HG03064 (cell line): Measurements from ENCODE around the gene EIF4G1.

Experiments
- ATAC-seq: cut with Tn5 transposase; IDR thresholded peaks from one replicate; pipeline ENCODE4 v1.9.1; 2021; ENCODE audit warnings: low read depth; ENCODE audit not compliant: unreplicated experiment

The EIF4G1 gene

GRCh38 chr3:184361932-184362667 lies 47.7 kb downstream of the EIF4G1 start:
- ATAC-seq, result no peak

DNA sequence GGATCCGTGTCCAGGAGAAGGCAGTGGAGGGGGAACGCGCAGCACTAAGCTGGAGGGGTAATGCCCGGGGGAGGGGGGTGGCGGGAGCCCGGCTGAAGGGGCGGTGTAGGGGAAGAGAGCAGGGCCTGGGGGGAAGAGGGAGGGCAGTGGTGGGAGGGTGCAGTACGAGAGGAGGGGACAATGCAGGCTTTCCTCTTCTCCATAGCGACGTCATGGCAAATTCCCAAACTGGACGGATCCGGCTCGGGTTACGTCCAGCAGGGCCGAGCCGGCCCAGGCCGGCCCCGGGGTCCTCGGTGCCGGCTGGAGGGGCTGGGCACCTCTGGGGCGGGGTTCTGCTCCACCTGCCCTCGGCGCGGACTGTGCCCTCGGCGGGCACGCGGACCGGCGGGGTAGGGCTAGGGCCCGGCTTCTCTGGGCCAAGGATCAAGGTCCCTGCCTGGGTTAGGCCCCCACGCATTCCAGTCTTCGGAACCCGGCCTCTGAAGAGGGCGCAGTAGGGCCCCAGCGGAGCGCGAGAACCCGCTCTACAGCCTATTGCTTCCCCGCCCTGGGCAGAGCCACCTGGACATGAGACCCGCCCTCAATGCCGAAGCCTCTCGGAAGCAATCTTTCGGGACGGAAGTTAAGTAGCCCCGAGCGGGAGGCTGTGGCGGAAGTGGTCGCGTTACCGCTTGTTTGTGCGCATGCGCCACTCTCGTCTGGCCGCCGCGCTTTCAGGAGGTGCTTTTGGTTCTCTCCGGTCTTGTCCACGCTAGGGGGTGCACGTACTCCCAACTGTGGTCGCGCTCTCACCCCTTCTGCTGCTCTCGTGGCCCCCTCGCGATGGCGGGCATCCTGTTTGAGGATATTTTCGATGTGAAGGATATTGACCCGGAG lies 48.5 kb downstream of the EIF4G1 start:
- peak; percentile 87 for ATAC-seq

DNA sequence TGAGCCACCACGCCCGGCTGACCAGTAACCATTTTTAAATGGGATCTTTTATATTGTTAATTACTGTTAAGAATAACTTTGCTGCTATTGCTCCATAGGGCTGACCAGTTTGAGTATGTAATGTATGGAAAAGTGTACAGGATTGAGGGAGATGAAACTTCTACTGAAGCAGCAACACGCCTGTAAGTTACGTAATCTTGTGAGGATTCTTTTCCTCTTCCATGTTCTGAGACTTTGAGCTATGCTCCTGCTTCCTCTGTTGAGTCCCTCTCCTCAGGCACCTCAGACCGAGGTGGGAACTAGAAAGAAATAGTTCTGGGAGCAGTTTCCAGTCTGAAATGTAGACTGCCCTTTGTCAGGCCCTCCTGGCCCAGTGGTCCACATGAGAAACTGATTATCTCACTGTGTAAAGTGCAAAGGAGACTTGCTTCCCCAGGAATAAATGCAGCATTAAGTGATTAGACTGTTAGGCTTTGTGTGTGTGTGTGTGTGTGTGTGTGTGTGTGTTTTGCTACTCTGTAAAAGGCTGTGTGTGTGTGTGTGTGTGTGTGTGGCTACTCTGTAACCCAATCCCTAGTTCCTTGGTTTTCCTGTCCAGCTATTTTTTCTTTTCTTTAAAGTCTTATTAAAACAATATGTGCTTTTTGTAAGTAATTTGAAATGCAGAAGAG lies 52.3 kb downstream of the EIF4G1 start:
- no peak for ATAC-seq

DNA sequence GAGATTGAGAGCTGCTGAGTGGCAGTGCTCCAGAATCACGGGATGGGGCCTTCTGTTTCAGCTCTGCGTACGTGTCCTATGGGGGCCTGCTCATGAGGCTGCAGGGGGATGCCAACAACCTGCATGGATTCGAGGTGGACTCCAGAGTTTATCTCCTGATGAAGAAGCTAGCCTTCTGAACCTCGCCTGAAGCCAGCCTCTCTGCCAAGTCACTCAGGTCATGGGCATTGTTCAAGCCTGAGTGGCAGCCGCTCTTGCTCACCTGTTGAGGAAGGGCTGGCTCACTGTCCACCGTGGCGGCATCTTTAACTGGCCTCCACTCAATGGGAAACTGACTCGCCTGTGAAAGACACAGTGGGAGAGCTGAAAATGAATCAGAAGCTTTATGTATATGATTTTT lies 53.7 kb downstream of the EIF4G1 start:
- no peak for ATAC-seq

DNA sequence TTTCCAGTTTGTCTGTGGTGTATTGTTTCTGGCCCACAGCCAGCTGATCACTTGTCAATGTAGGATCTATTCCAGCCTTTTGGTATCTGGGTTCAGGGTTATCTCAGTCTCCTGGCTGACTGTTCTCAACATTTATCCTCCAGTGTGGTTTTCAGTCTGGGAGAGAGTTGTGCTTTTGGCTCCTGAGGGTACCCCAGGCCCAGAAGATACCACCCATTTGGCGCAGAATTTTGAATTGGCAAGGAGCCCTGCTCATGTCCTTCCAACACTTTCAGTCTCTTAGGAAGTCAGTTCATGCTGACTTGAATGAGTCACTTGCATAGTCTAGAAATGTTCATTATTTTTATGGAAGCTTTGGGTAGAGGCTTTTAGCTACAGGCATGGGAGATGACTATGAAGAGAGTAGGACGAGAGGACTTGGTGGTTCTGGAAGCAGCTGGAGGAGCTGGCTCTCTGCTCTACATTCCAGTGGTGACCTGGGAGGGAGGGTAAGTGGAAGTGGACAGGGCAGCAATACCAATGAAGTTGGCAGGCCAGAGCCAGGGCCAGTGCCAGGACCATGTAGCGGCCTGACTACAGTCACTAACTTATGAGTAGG lies 54.3 kb downstream of the EIF4G1 start:
- no peak for ATAC-seq

DNA sequence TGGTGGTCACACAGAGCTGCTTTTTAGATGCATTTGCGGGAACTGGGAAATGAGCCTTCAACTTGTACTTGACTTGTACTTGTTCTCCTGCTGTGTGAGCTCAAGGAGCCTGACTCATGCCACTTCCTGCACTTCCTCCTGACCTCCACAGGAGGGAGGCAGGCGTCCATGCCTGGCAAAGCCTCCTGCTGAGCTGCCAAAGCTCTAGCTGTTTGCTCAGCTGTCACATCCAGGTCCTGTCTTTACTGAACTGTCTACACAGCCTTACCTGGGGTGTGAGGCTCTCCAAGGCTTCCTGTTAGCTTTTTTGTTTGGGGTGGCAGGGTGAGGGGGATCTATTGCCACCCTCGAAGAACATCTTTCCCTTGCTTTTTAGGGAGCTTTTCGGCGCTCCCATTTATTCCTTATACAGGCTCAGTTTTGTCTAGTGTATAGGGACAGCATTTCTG lies 57.2 kb downstream of the EIF4G1 start:
- no peak for ATAC-seq

DNA sequence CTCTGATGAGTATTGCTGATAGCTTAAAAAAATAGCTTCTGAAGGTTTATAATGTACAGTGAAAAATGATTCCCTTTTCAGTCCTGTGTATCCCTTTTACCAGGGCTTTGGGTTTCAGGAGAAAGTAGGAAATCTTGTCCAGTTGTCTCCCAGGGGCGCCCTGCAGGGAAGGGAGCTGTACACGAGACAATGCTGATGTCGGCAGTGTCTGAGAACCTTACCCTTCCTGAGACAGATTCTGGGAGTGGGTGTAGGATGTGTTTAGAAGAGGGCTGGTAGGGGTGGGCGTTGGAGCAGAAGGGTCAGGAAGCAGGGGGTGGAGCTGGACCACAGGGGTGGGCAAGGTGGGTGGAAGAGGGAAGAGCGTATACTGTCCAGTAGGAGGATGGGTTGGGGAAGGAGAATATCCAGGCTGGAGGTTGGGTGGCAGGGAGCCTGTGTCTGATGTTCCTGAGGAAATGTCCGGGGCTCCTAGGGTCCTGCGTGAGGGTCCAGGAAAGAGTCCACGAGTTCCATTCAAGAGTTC lies 58.0 kb downstream of the EIF4G1 start:
- no peak for ATAC-seq

- ATAC-seq, result no peak
These were observed 58.5 kb downstream of the EIF4G1 start for GRCh38 chr3:184372911-184373310.

- no peak for ATAC-seq
These were observed 59.0 kb downstream of the EIF4G1 start for GRCh38 chr3:184373422-184373821.

- ATAC-seq, result no peak
These were observed 61.5 kb downstream of the EIF4G1 start for GRCh38 chr3:184375747-184376461.

GRCh38 chr3:184377374-184377773 lies 63.0 kb downstream of the EIF4G1 start:
- ATAC-seq, result no peak

GRCh38 chr3:184377882-184378445 lies 63.6 kb downstream of the EIF4G1 start, which contains the start of gene THPO:
THPO (minus strand) TSS chr3:184378207; CDS start chr3:184376259, 1,948 bp downstream.
- ATAC-seq, result no peak

GRCh38 chr3:184378651-184379357 lies 64.4 kb downstream of the EIF4G1 start:
- no peak for ATAC-seq

DNA sequence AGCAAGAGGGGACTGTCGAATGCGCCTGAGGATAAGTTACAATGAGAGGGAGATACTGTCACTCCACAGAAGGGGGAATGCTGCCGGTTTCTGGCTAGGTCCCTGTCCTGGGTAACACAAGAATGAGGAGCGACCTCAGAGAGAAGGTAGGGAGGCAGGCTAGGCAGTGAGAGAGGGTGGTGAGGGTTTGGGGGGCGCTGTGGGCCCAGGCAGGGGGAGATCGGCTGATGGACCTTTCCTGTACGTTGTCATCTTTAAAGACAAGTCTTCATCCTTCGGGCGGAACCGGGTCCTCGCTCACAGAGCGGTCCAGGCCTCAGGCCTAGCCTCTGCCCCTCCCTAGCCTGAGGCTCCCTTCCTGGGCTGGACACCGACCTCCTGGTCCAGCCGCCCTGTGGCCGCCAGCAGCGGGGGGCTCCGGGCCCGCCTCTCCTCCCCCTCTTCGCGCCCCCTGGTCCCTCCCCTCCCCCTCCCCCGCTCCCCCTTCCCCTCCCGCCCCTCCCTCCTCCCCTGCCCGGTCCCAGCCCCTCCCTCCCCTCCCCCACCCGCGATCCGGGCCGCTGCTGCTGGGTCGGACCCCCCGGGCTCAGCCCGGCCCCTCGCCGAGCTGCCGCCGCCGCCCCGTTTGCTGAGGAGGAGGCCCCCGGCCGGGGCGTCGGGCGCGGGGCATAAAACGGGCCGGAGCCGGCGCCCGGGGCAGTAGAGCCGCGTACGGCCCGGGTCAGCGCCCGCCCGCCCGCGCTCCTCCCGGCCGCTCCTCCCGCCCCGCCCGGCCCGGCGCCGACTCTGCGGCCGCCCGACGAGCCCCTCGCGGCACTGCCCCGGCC lies 65.2 kb downstream of the EIF4G1 start, which contains the start of gene CHRD:
TSS of gene CHRD (plus strand) at position 697 of the 827 bp plus-strand sequence. CDS start 265 bp downstream, outside the sequence.
- ATAC-seq, result no peak

GRCh38 chr3:184380185-184380626 lies 65.8 kb downstream of the EIF4G1 start:
- no peak for ATAC-seq

GRCh38 chr3:184380627-184381260 lies 66.3 kb downstream of the EIF4G1 start:
- no peak for ATAC-seq
